Thyroid gland (tissue), 4 donors: ENCODE results near the gene SPA17. TPM values are rescaled to one million over a fixed set of nuclear protein-coding genes. Genes with fewer than 3 reads are reported as not detected.

ENCODE experiments used
- DNase-seq, 2 donors: peaks; one replicate each; pipeline ENCODE4 v3.0.0-alpha.2; 2019
- H3K27ac ChIP-seq, 3 donors: fragments of 200-600 bp; sonication (generic); 1 replicate in 2 of 3; 2 replicates in 1 of 3; pipeline ENCODE4 v1.5.1; 2016 to 2019; ENCODE audit warnings: mild to moderate bottlenecking in 1 of 3, moderate library complexity in 1 of 3
- H3K27me3 ChIP-seq: fragments of 200-600 bp; sonication (generic); one replicate; pipeline ENCODE4 v1.5.1; 2019
- H3K36me3 ChIP-seq, 2 donors: fragments of 200-600 bp; sonication (generic); one replicate each; pipeline ENCODE4 v1.5.1; 2016 to 2019
- H3K4me1 ChIP-seq, 2 donors: fragments of 200-600 bp; sonication (generic); one replicate each; pipeline ENCODE4 v1.5.1; 2017 to 2019
- H3K4me3 ChIP-seq, 3 donors: fragments of 200-600 bp; sonication (generic); replicated peaks in 1 of 3; 1 replicate in 2 of 3; 2 replicates in 1 of 3; pipeline ENCODE4 v1.5.1; 2016; ENCODE audit warnings: mild to moderate bottlenecking in 1 of 3
- H3K9me3 ChIP-seq: fragments of 200-600 bp; sonication (generic); one replicate; pipeline ENCODE4 v1.5.1; 2017
- POLR2A ChIP-seq, 2 donors: fragments of 450-650 bp; IDR thresholded peaks; one replicate each; pipeline ENCODE4 v1.6.1; 2017; ENCODE audit warnings: antibody characterized with exemption in 2 of 2, mild to moderate bottlenecking in 2 of 2, moderate library complexity in 1 of 2
- WGBS, 2 donors: methylation state at CpG; one replicate each; pipeline ENCODE4 v1.1.5; 2017; 5-methylcytosine and 5-hydroxymethylcytosine counted together
- intact Hi-C: fragments of 100-400 bp; cut with DNase I; formaldehyde crosslinking; loops from one replicate; pipeline ENCODE4 v1.15.1; 2023
- total RNA-seq, 4 donors: library from RNA; depleted of rRNA; stranded (reverse); fragments of >200 nt; gene quantifications; one replicate each; pipeline ENCODE4 v1.2.3, GENCODE V29; 2016
- TF ChIP-seq, protein P1 (sequence below), 6 experiments: fragments of 200-600 bp in 3 of 6; fragments of 450-650 bp in 3 of 6; sonication (generic) in 3 of 6; IDR thresholded peaks; one replicate each; pipeline ENCODE4 v1.5.1; 2016 to 2019; ENCODE audit warnings: antibody characterized with exemption in 6 of 6, mild to moderate bottlenecking in 2 of 6, inconsistent platforms in 1 of 6, moderate library complexity in 1 of 6

Gene SPA17
- total RNA-seq, 4 donors from 2014 or later = 13.8 to 25.2 (median 23.6) TPM

GRCh38 chr11:124658986-124659385, 14.7 kb upstream of the SPA17 start:
- Histone ChIP-seq H3K4me3 (no peak overlapping the region), H3K36me3 (peaks cover 0 to 3% of the 10 kb centered on the region in 2 donors), H3K9me3 (no peaks in the 10 kb centered on the region), H3K27me3 (no peaks in the 10 kb centered on the region), H3K27ac (no peak overlapping the region), H3K4me1 (no peaks in the 10 kb centered on the region)
- intact Hi-C loops = no loop called here
- DNase-seq = no peak
- no peak for TF ChIP-seq POLR2A (IDR thresholded peaks at IDR 0.05)
- TF ChIP-seq, protein P1, sequence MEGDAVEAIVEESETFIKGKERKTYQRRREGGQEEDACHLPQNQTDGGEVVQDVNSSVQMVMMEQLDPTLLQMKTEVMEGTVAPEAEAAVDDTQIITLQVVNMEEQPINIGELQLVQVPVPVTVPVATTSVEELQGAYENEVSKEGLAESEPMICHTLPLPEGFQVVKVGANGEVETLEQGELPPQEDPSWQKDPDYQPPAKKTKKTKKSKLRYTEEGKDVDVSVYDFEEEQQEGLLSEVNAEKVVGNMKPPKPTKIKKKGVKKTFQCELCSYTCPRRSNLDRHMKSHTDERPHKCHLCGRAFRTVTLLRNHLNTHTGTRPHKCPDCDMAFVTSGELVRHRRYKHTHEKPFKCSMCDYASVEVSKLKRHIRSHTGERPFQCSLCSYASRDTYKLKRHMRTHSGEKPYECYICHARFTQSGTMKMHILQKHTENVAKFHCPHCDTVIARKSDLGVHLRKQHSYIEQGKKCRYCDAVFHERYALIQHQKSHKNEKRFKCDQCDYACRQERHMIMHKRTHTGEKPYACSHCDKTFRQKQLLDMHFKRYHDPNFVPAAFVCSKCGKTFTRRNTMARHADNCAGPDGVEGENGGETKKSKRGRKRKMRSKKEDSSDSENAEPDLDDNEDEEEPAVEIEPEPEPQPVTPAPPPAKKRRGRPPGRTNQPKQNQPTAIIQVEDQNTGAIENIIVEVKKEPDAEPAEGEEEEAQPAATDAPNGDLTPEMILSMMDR (IDR thresholded peaks at IDR 0.05) = no peak
- WGBS, 2 donors = 95% methylated on average over 1 of the region's 1 CpG

- TF ChIP-seq, protein P1 (IDR thresholded peaks at IDR 0.05) = no peak
- no peak for TF ChIP-seq POLR2A (IDR thresholded peaks at IDR 0.05)
- H3K36me3 ChIP-seq = peaks cover 0 to 3% of the 10 kb centered on the region in 2 donors
- no peaks in the 10 kb centered on the region for H3K4me1 ChIP-seq
- DNase-seq = no peak
- no peak overlapping the region for H3K4me3 ChIP-seq
- H3K27ac ChIP-seq = no peak overlapping the region
- H3K9me3 ChIP-seq = no peaks in the 10 kb centered on the region
- intact Hi-C loops = loop anchor here (10.0 kb wide), 1 partner anchor 203 kb away; the partner anchor contains the start of gene ROBO3
- H3K27me3 ChIP-seq = no peaks in the 10 kb centered on the region
Observed at GRCh38 chr11:124661553-124661952, 12.2 kb upstream of the SPA17 start.

GRCh38 chr11:124662106-124662505, 11.6 kb upstream of the SPA17 start:
- no peak for DNase-seq
- Histone ChIP-seq H3K9me3 (no peaks in the 10 kb centered on the region), H3K27me3 (no peaks in the 10 kb centered on the region), H3K4me3 (no peak overlapping the region), H3K4me1 (no peaks in the 10 kb centered on the region), H3K36me3 (peaks cover 0 to 3% of the 10 kb centered on the region in 2 donors), H3K27ac (no peak overlapping the region)
- TF ChIP-seq, protein P1 (IDR thresholded peaks at IDR 0.05) = no peak
- TF ChIP-seq POLR2A (IDR thresholded peaks at IDR 0.05) = no peak
- WGBS, 2 donors = 93% methylated on average over 4 of the region's 4 CpGs
- intact Hi-C loops = loop anchor here (10.0 kb wide), 1 partner anchor 203 kb away; the partner anchor contains the start of gene ROBO3

DNA sequence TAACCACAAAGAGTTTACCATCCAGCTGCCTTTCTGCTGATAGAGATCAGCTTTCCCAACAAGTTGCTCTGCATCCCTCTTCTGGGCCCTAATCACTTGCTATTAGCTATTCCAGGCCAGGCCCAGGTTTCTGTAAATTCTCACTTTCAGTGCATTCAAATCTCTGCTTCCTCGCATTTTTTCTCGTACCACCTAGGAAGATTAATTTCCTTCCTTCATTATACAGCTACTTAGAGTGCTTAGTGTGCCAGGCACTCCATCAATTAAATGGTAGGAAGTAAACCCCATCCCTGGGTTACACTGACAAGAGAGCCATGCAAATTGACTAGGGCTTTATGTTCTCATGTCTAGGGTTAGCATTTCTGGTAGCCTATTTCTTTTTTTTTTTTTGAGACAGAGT, 9.8 kb upstream of the SPA17 start:
- no peak for DNase-seq
- no peak overlapping the region for H3K27ac ChIP-seq
- TF ChIP-seq, protein P1 (IDR thresholded peaks at IDR 0.05) = no peak
- TF ChIP-seq POLR2A (IDR thresholded peaks at IDR 0.05) = no peak
- H3K4me1 ChIP-seq = no peaks in the 10 kb centered on the region
- H3K27me3 ChIP-seq = no peaks in the 10 kb centered on the region
- H3K4me3 ChIP-seq = no peak overlapping the region
- no peaks in the 10 kb centered on the region for H3K9me3 ChIP-seq
- intact Hi-C loops = loop anchor here (10.0 kb wide), 1 partner anchor 201 kb away; the partner anchor contains the start of gene ROBO3
- 82 to 87% methylated on average over 2 of the region's 2 CpGs for WGBS, 2 donors
- peaks cover 0 to 3% of the 10 kb centered on the region in 2 donors for H3K36me3 ChIP-seq

DNA sequence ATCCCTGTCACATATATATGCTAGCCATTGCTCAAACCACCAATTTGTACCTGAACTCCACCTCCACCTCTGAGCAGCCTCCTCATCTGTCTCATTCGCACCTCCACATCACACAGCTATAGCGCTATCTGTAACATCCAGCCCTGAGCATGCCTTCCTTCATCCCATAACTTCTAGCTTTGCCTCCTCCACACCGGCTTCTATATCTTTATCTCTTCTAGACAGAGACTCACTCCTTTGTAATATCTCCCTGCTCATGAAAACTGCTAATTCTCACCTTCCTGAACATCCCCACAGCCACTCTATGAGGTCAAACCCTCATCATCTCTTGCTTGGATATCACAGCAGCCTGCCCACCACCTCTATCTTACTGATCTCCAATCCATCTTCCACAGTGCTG, 6.1 kb upstream of the SPA17 start:
- Histone ChIP-seq H3K27me3 (no peaks in the 10 kb centered on the region), H3K4me1 (peaks cover 6 to 7% of the 10 kb centered on the region in 2 donors), H3K36me3 (peaks cover 0 to 3% of the 10 kb centered on the region in 2 donors), H3K27ac (no peak overlapping the region), H3K9me3 (no peaks in the 10 kb centered on the region), H3K4me3 (no peak overlapping the region)
- 98 to 99% methylated on average over 3 of the region's 3 CpGs for WGBS, 2 donors
- no peak for DNase-seq
- intact Hi-C loops = loop anchor here (5.0 to 10.0 kb wide), 2 partner anchors 125 to 197 kb away; partner anchors contain the start of gene ROBO3
- TF ChIP-seq POLR2A (IDR thresholded peaks at IDR 0.05) = no peak
- TF ChIP-seq, protein P1 (IDR thresholded peaks at IDR 0.05) = no peak
